Transverse colon (tissue), 3 donors: ENCODE measurements around the gene ANKEF1.

Experiments used
- CTCF ChIP-seq, 5 experiments: fragments of 200-600 bp in 3 of 5; fragments of 450-650 bp in 2 of 5; sonication (generic) in 3 of 5; IDR thresholded peaks; 1 replicate in 2 of 5; 2 replicates in 3 of 5; pipeline ENCODE4 v1.5.1; 2016 to 2017; ENCODE audit warnings: antibody characterized with exemption in 5 of 5, inconsistent platforms in 3 of 5, mild to moderate bottlenecking in 2 of 5, moderate library complexity in 1 of 5
- POLR2A ChIP-seq: fragments of 450-650 bp; IDR thresholded peaks from one replicate; pipeline ENCODE4 v1.6.1; 2016; ENCODE audit warnings: antibody characterized with exemption, mild to moderate bottlenecking, moderate library complexity

GRCh38 chr20:9985773-9986172, 49.0 kb upstream of the ANKEF1 start:
- TF ChIP-seq CTCF (IDR thresholded peaks at IDR 0.05) (no peak), POLR2A (no peak)
